ENCODE results near the gene SMIM24. TPM values are rescaled to one million over a fixed set of nuclear protein-coding genes. Genes with fewer than 3 reads are reported as not detected.

Gene SMIM24
- polyA plus RNA-seq, 1 donor from 2014 or later = not detected

GRCh38 chr19:3492919-3493318 lies 12.6 kb upstream of the SMIM24 start:
- H3K9ac ChIP-seq (ENCODE audit: low read length) = no peak overlapping the region

DNA sequence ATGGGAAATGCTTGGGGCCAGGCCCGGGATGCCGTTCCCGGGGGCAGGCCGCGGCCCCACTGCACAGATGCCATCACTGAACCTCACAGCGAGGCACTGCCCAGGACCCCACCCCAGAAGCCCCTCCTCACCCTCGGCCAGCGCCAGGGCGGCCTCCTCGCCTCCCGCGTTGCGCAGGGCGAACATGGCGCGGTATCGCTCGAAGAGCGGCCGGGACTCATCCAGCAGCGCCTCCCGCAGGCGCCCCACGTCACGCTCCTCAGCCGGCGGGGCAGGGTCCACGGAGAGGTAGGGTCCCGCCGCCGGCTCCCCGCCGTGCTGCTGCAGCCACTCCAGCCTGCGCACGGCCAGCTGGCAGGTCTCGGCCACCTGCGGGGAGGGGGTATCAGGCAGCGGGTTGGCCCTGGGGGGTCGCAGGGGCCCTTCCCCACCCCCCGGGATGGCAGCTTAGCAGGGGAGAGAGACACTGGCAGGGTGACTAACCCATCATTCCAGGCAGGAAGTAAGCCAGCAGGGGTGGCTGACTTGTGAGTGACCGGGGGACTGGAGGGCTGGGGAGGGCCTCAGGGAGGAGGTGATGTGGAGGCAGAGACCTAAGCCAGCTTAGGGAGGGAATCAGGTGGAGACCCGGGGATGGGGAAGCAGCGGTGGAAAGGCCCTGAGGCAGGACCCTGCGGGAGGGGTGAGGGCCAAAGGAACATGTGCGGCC lies 12.0 kb upstream of the SMIM24 start:
- Histone ChIP-seq H3K4me3 (ENCODE audit: low read length) (no peak overlapping the region), H3K36me3 (ENCODE audit: insufficient read depth, low read length) (no peaks in the 10 kb centered on the region)
- TF ChIP-seq EZH2 (IDR thresholded peaks at IDR 0.05; ENCODE audit: borderline replicate concordance, insufficient read depth, low read length, poor library complexity, severe bottlenecking) (no peak), RAD21 (conservative IDR thresholded peaks at IDR 0.05) (no peak)
- TF ChIP-seq, protein P1, sequence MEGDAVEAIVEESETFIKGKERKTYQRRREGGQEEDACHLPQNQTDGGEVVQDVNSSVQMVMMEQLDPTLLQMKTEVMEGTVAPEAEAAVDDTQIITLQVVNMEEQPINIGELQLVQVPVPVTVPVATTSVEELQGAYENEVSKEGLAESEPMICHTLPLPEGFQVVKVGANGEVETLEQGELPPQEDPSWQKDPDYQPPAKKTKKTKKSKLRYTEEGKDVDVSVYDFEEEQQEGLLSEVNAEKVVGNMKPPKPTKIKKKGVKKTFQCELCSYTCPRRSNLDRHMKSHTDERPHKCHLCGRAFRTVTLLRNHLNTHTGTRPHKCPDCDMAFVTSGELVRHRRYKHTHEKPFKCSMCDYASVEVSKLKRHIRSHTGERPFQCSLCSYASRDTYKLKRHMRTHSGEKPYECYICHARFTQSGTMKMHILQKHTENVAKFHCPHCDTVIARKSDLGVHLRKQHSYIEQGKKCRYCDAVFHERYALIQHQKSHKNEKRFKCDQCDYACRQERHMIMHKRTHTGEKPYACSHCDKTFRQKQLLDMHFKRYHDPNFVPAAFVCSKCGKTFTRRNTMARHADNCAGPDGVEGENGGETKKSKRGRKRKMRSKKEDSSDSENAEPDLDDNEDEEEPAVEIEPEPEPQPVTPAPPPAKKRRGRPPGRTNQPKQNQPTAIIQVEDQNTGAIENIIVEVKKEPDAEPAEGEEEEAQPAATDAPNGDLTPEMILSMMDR (IDR thresholded peaks at IDR 0.05; ENCODE audit: poor library complexity, severe bottlenecking) = no peak

More at GRCh38 chr19:3492919-3493318, 12.6 kb upstream of the SMIM24 start:
- H3K79me2 ChIP-seq (replicated peaks; ENCODE audit: insufficient read depth, low read length) = peaks cover under 1% of the 10 kb centered on the region
- no peak overlapping the region for H3K27ac ChIP-seq (ENCODE audit: low read length)
- no peaks in the 10 kb centered on the region for H3K9me2 ChIP-seq (ENCODE audit: insufficient read depth, low read length)
- no peaks in the 10 kb centered on the region for H3K9me3 ChIP-seq (ENCODE audit: low read length)
- no peaks in the 10 kb centered on the region for H4K20me1 ChIP-seq (ENCODE audit: insufficient read depth)
- TF ChIP-seq EZH2 (IDR thresholded peaks at IDR 0.05; ENCODE audit: borderline replicate concordance, insufficient read depth, low read length, poor library complexity, severe bottlenecking) (no peak), TAF1 (IDR thresholded peaks at IDR 0.05; ENCODE audit: low read depth) (no peak)
- TF ChIP-seq, protein P1 (IDR thresholded peaks at IDR 0.05; ENCODE audit: poor library complexity, severe bottlenecking) = no peak
- no peaks in the 10 kb centered on the region for H3F3A ChIP-seq (ENCODE audit: insufficient read depth, low read length, poor library complexity, severe bottlenecking)
- no peaks in the 10 kb centered on the region for H3K36me3 ChIP-seq (ENCODE audit: insufficient read depth, low read length)
- H2AFZ ChIP-seq (ENCODE audit: low read depth, low read length) = no peak overlapping the region
- no peak overlapping the region for H3K4me3 ChIP-seq (ENCODE audit: low read length)
- H3K4me2 ChIP-seq (ENCODE audit: low read length) = no peak overlapping the region
- no peaks in the 10 kb centered on the region for H3K27me3 ChIP-seq (ENCODE audit: insufficient read depth, low read depth, low read length)

GRCh38 chr19:3491396-3492119 lies 11.2 kb upstream of the SMIM24 start:
- Histone ChIP-seq H3K9ac (ENCODE audit: low read length) (no peak overlapping the region), H3K27ac (ENCODE audit: low read length) (no peak overlapping the region), H3K9me3 (ENCODE audit: low read length) (no peaks in the 10 kb centered on the region), H2AFZ (ENCODE audit: low read depth, low read length) (no peak overlapping the region), H3K9me2 (ENCODE audit: insufficient read depth, low read length) (no peaks in the 10 kb centered on the region), H3K36me3 (ENCODE audit: insufficient read depth, low read length) (no peaks in the 10 kb centered on the region), H3F3A (ENCODE audit: insufficient read depth, low read length, poor library complexity, severe bottlenecking) (no peaks in the 10 kb centered on the region), H3K27me3 (ENCODE audit: insufficient read depth, low read depth, low read length) (no peaks in the 10 kb centered on the region), H3K79me2 (replicated peaks; ENCODE audit: insufficient read depth, low read length) (no peaks in the 10 kb centered on the region), H3K4me3 (ENCODE audit: low read length) (no peak overlapping the region), H4K20me1 (ENCODE audit: insufficient read depth) (no peaks in the 10 kb centered on the region), H3K4me2 (ENCODE audit: low read length) (no peak overlapping the region)
- TF ChIP-seq REST (IDR thresholded peaks at IDR 0.05; ENCODE audit: borderline replicate concordance) = no peak
- TF ChIP-seq RAD21 (conservative IDR thresholded peaks at IDR 0.05) = no peak
- TF ChIP-seq SMC3 (conservative IDR thresholded peaks at IDR 0.05; ENCODE audit: poor library complexity) = no peak
- TF ChIP-seq TAF1 (IDR thresholded peaks at IDR 0.05; ENCODE audit: low read depth) = no peak
- no peak for TF ChIP-seq EZH2 (IDR thresholded peaks at IDR 0.05; ENCODE audit: borderline replicate concordance, insufficient read depth, low read length, poor library complexity, severe bottlenecking)
- TF ChIP-seq MXI1 (conservative IDR thresholded peaks at IDR 0.05; ENCODE audit: poor library complexity, severe bottlenecking) = no peak
- no peak for TF ChIP-seq EP300 (conservative IDR thresholded peaks at IDR 0.05; ENCODE audit: poor library complexity, severe bottlenecking)
- TF ChIP-seq, protein P1 (IDR thresholded peaks at IDR 0.05; ENCODE audit: poor library complexity, severe bottlenecking) = no peak
- no peak for TF ChIP-seq POLR2AphosphoS5 (IDR thresholded peaks at IDR 0.05)

More for the DNA sequence above, 12.0 kb upstream of the SMIM24 start:
- Histone ChIP-seq H3K79me2 (replicated peaks; ENCODE audit: insufficient read depth, low read length) (no peaks in the 10 kb centered on the region), H3K4me2 (ENCODE audit: low read length) (no peak overlapping the region), H4K20me1 (ENCODE audit: insufficient read depth) (no peaks in the 10 kb centered on the region), H3K9me2 (ENCODE audit: insufficient read depth, low read length) (no peaks in the 10 kb centered on the region), H3K9me3 (ENCODE audit: low read length) (no peaks in the 10 kb centered on the region), H3K27ac (ENCODE audit: low read length) (no peak overlapping the region), H2AFZ (ENCODE audit: low read depth, low read length) (no peak overlapping the region), H3K27me3 (ENCODE audit: insufficient read depth, low read depth, low read length) (no peaks in the 10 kb centered on the region), H3K9ac (ENCODE audit: low read length) (no peak overlapping the region), H3F3A (ENCODE audit: insufficient read depth, low read length, poor library complexity, severe bottlenecking) (no peaks in the 10 kb centered on the region)
